Glutamatergic neuron (in vitro differentiated cells): ENCODE measurements around the gene RUVBL2. TPM values are rescaled to one million over a fixed set of nuclear protein-coding genes. Genes with fewer than 3 reads are reported as not detected.

Experiments
- DNase-seq: peaks from one replicate; pipeline ENCODE4 v3.0.0; 2022
- H3K27ac Mint-ChIP-seq: one replicate; pipeline ENCODE4 v1.8.0; 2020; ENCODE audit warnings: mild to moderate bottlenecking, mixed read lengths, inconsistent platforms; ENCODE audit not compliant: unreplicated experiment
- H3K27me3 Mint-ChIP-seq: one replicate; pipeline ENCODE4 v1.8.0; 2020; ENCODE audit warnings: mild to moderate bottlenecking, moderate library complexity, mixed read lengths, inconsistent platforms; ENCODE audit not compliant: unreplicated experiment
- H3K36me3 Mint-ChIP-seq: one replicate; pipeline ENCODE4 v1.8.0; 2020; ENCODE audit warnings: mild to moderate bottlenecking, mixed read lengths, inconsistent platforms; ENCODE audit not compliant: unreplicated experiment
- H3K4me1 Mint-ChIP-seq: one replicate; pipeline ENCODE4 v1.8.0; 2020; ENCODE audit warnings: mild to moderate bottlenecking, low read depth, mixed read lengths, inconsistent platforms; ENCODE audit not compliant: unreplicated experiment
- H3K4me3 Mint-ChIP-seq: one replicate; pipeline ENCODE4 v1.8.0; 2020; ENCODE audit warnings: mild to moderate bottlenecking, mixed read lengths, inconsistent platforms; ENCODE audit not compliant: unreplicated experiment
- H3K9me3 Mint-ChIP-seq: one replicate; pipeline ENCODE4 v1.8.0; 2020; ENCODE audit warnings: mild to moderate bottlenecking, moderate library complexity, mixed read lengths, inconsistent platforms; ENCODE audit not compliant: unreplicated experiment
- CTCF ChIP-seq: fragments of 200-600 bp; sonication (generic); IDR thresholded peaks from one replicate; pipeline ENCODE4 v1.5.0; 2021; ENCODE audit not compliant: partially characterized antibody, unreplicated experiment
- total RNA-seq: library from RNA; stranded (reverse); fragmentation: NEBNext Ultra II Directional; extraction: Animal tissue kit (Norgen Biotek cat#: 25700); gene quantifications from one replicate; pipeline ENCODE4 v1.2.1, GENCODE V29; 2021; ENCODE audit not compliant: unreplicated experiment

The RUVBL2 gene
- total RNA-seq, 1 donor from 2014 or later: 60.9 TPM

GRCh38 chr19:48963371-48964204, 30.1 kb upstream of the RUVBL2 start:
- Mint-ChIP-seq H3K27me3 (peaks cover 16% of the 10 kb centered on the region), H3K4me3 (peak overlapping the region; percentile 99), H3K9me3 (peaks cover 14% of the 10 kb centered on the region), H3K4me1 (peaks cover 33% of the 10 kb centered on the region), H3K36me3 (no peaks in the 10 kb centered on the region), H3K27ac (peak overlapping the region; percentile 80)
- no peak for TF ChIP-seq CTCF
- peak; percentile 59 for DNase-seq

- Mint-ChIP-seq H3K27ac (peak overlapping the region; percentile 83), H3K4me3 (peak overlapping the region; percentile 99), H3K27me3 (peaks cover 18% of the 10 kb centered on the region), H3K36me3 (no peaks in the 10 kb centered on the region), H3K9me3 (peaks cover 17% of the 10 kb centered on the region), H3K4me1 (peaks cover 33% of the 10 kb centered on the region)
- no peak for DNase-seq
- no peak for TF ChIP-seq CTCF
Observed at GRCh38 chr19:48964205-48965039, 29.3 kb upstream of the RUVBL2 start.

GRCh38 chr19:48965040-48965805, 28.5 kb upstream of the RUVBL2 start, which contains the start of gene FTL:
Gene FTL (plus strand): TSS chr19:48965309. CDS start chr19:48965508, 199 bp downstream.
- Mint-ChIP-seq H3K4me3 (peak within 1 kb of the TSS; percentile 99), H3K4me1 (peaks cover 33% of the 10 kb centered on the region), H3K36me3 (no peaks in the 10 kb centered on the region), H3K27ac (peak within 1 kb of the TSS; percentile 99), H3K27me3 (peaks cover 18% of the 10 kb centered on the region), H3K9me3 (peaks cover 17% of the 10 kb centered on the region)
- TF ChIP-seq CTCF: no peak
- DNase-seq: peak; percentile 94

GRCh38 chr19:48965806-48966540, 27.7 kb upstream of the RUVBL2 start:
- TF ChIP-seq CTCF: no peak
- no peaks in the 10 kb centered on the region for H3K36me3 Mint-ChIP-seq
- peak overlapping the region; percentile 99 for H3K4me3 Mint-ChIP-seq
- peak; percentile 91 for DNase-seq
- H3K9me3 Mint-ChIP-seq: peaks cover 17% of the 10 kb centered on the region
- H3K27me3 Mint-ChIP-seq: peaks cover 18% of the 10 kb centered on the region
- H3K4me1 Mint-ChIP-seq: peaks cover 33% of the 10 kb centered on the region
- peak overlapping the region; percentile 99 for H3K27ac Mint-ChIP-seq
